SH-SY5Y (cell line): ENCODE measurements around the gene FAM111B.

ENCODE experiments used
- GATA2 ChIP-seq: IDR thresholded peaks from 2 replicates; pipeline ENCODE4 v1.6.1; 2011; ENCODE audit warnings: mild to moderate bottlenecking, low read depth, low read length
- GATA3 ChIP-seq: IDR thresholded peaks from 2 replicates; pipeline ENCODE4 v1.6.1; 2011; ENCODE audit warnings: low read depth, mild to moderate bottlenecking, low read length, moderate library complexity

DNA sequence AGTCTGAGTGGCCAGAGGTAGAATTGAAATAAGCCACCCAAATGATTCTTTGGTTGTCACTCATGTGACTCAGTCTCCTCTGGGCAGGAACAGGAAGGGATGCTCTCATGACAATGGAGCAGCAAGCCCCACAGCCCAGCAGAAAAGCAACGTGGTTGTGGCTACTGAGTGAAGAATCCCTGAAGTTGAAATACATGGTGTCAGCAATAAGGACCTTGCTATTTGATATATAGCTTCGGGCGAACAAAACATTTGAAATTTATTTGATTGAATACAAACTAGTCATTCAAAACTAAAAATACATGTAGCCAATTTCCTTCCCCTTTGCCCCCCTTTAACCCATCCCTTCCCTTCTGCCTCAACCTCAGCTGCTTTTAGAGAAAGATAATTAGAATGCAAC is 50.4 kb downstream of the FAM111B start:
- no peak for TF ChIP-seq GATA2
- no peak for TF ChIP-seq GATA3
